Measurements from ENCODE around the gene HTR6. TPM values are rescaled to one million over a fixed set of nuclear protein-coding genes. Genes with fewer than 3 reads are reported as not detected.

The HTR6 gene
- polyA plus RNA-seq, 1 donor (not counting 4 experiments of a cell fraction or from before 2014, with no cell fraction given): not detected

DNA sequence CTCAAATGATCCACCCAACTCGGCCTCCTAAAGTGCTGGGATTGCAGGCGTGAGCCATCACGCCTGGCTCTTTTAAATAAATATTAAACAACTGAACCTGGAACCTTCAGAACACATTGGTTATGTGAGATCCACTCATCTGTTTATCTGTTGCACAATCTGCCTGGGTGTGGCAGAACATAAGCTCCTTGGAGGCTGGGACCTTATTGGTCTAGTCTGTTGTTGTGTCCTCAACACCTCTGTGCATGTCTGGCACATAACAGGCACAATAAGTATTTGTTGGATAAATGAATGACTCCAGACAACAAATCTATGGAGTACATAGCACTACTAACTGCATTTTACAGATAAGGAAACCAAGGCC is 24.7 kb upstream of the HTR6 start:
- no peak for FAIRE-seq
- H3K4me2 ChIP-seq (ENCODE audit: control insufficient read depth, extremely low read depth, insufficient read depth, low read depth, low read length): peak overlapping the region; percentile 24
- no peaks in the 10 kb centered on the region for H4K20me1 ChIP-seq (ENCODE audit: control insufficient read depth, extremely low read depth, insufficient read depth, low read length)
- H3K27ac ChIP-seq (ENCODE audit: control insufficient read depth, insufficient read depth, low read length): peak overlapping the region; percentile 4
- no peaks in the 10 kb centered on the region for H3K36me3 ChIP-seq (ENCODE audit: control insufficient read depth in 2 of 2, extremely low read depth in 1 of 2, insufficient read depth in 2 of 2, low read length in 2 of 2)
- TF ChIP-seq EZH2 (IDR thresholded peaks at IDR 0.05; ENCODE audit: low read length): no peak
- TF ChIP-seq, protein P1, sequence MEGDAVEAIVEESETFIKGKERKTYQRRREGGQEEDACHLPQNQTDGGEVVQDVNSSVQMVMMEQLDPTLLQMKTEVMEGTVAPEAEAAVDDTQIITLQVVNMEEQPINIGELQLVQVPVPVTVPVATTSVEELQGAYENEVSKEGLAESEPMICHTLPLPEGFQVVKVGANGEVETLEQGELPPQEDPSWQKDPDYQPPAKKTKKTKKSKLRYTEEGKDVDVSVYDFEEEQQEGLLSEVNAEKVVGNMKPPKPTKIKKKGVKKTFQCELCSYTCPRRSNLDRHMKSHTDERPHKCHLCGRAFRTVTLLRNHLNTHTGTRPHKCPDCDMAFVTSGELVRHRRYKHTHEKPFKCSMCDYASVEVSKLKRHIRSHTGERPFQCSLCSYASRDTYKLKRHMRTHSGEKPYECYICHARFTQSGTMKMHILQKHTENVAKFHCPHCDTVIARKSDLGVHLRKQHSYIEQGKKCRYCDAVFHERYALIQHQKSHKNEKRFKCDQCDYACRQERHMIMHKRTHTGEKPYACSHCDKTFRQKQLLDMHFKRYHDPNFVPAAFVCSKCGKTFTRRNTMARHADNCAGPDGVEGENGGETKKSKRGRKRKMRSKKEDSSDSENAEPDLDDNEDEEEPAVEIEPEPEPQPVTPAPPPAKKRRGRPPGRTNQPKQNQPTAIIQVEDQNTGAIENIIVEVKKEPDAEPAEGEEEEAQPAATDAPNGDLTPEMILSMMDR (optimal IDR thresholded peaks at IDR 0.05 in 1 of 3, IDR thresholded peaks at IDR 0.05 in 1 of 3, conservative IDR thresholded peaks at IDR 0.05 in 1 of 3; ENCODE audit: extremely low read depth in 1 of 3, insufficient read depth in 2 of 3, low read length in 3 of 3): no peak
- peaks cover 5% of the 10 kb centered on the region for H3K79me2 ChIP-seq (ENCODE audit: control insufficient read depth, insufficient read depth, low read length)
- H3K9ac ChIP-seq (ENCODE audit: control insufficient read depth, extremely low read depth, insufficient read depth, low read length): no peak overlapping the region
- no peaks in the 10 kb centered on the region for H3K9me3 ChIP-seq (ENCODE audit: control insufficient read depth, low read depth, low read length)
- H2AFZ ChIP-seq (ENCODE audit: control insufficient read depth, low read length): no peak overlapping the region
- DNase-seq (ENCODE audit: low read depth, low spot score): no peak
- no peaks in the 10 kb centered on the region for H3K27me3 ChIP-seq (ENCODE audit: control insufficient read depth, extremely low read depth, insufficient read depth, low read length)
- H3K4me3 ChIP-seq (ENCODE audit: control insufficient read depth in 2 of 3, extremely low read depth in 1 of 3, insufficient read depth in 2 of 3, low read depth in 1 of 3, low read length in 3 of 3): no peak overlapping the region
- H3K9me1 ChIP-seq (ENCODE audit: control insufficient read depth, extremely low read depth, insufficient read depth, low read length): no peaks in the 10 kb centered on the region
- H3K4me1 ChIP-seq (ENCODE audit: control insufficient read depth, extremely low read depth, insufficient read depth, low read length): peaks cover 30% of the 10 kb centered on the region
- dilution Hi-C loops (cut with MboI; ENCODE audit: extremely low pct_ligation_motif_present, low sequenced_read_pairs): loop anchor here (25.0 kb wide), 1 partner anchor 203 kb away; no protein-coding TSS in a partner anchor

DNA sequence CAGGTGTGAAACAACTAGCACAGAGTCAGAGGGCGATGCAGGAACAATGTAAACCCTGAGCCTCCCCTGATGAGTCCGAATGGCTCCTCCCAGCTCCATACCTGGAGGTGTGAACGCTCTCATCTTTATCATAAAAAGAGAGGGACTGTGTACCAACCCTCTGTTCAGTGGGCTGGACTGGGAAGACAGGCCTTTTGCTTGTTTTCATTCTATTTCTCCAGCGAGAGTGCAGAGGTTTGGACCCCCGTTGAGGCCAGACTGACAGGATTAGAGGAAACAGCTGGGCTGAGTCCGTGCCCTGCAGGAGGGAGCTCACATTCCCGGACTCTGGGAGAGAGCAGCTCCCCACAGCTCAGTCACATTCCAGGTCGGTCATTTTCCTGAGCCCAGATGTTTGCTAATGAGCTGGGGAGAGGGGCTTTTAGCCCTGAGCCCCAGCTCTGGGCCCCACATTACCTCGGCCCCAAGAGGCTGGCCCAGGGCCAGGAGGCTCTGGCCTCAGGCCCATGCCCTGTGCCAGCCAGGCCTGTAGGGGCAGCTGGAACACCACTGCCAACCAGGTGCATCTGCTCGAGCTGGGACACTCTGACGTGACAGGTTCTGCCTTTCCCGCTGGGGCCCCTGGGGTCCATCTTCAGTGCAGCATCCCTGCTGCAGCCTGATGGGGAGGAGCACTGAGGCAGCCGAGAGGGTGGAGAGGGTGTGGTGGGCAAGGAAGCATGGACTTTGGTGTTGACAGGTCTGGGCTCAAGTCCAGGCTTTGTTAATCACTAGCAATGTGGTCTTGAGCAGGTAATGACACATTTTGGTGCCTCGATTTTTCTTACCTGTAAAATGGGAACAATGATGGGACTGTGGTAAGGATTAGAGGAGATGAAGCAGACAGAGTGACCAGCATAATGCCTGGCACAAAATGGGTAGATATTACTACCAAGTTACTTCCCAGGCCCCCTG is 24.0 kb upstream of the HTR6 start:
- Histone ChIP-seq H4K20me1 (ENCODE audit: control insufficient read depth, extremely low read depth, insufficient read depth, low read length) (no peaks in the 10 kb centered on the region), H3K27ac (ENCODE audit: control insufficient read depth, insufficient read depth, low read length) (peak overlapping the region; percentile 33), H3K36me3 (ENCODE audit: control insufficient read depth in 2 of 2, extremely low read depth in 1 of 2, insufficient read depth in 2 of 2, low read length in 2 of 2) (no peaks in the 10 kb centered on the region), H3K27me3 (ENCODE audit: control insufficient read depth, extremely low read depth, insufficient read depth, low read length) (no peaks in the 10 kb centered on the region), H3K9me1 (ENCODE audit: control insufficient read depth, extremely low read depth, insufficient read depth, low read length) (no peaks in the 10 kb centered on the region), H3K79me2 (ENCODE audit: control insufficient read depth, insufficient read depth, low read length) (peaks cover 12% of the 10 kb centered on the region), H3K9ac (ENCODE audit: control insufficient read depth, extremely low read depth, insufficient read depth, low read length) (peak overlapping the region; percentile 10), H2AFZ (ENCODE audit: control insufficient read depth, low read length) (no peak overlapping the region), H3K4me2 (ENCODE audit: control insufficient read depth, extremely low read depth, insufficient read depth, low read depth, low read length) (peak overlapping the region; percentile 24), H3K4me3 (ENCODE audit: control insufficient read depth in 2 of 3, extremely low read depth in 1 of 3, insufficient read depth in 2 of 3, low read depth in 1 of 3, low read length in 3 of 3) (no peak overlapping the region), H3K9me3 (ENCODE audit: control insufficient read depth, low read depth, low read length) (no peaks in the 10 kb centered on the region), H3K4me1 (ENCODE audit: control insufficient read depth, extremely low read depth, insufficient read depth, low read length) (peaks cover 32% of the 10 kb centered on the region)
- DNase-seq (ENCODE audit: low read depth, low spot score) (peak; percentile 63), FAIRE-seq (peak; percentile 65)
- TF ChIP-seq, protein P1 (optimal IDR thresholded peaks at IDR 0.05 in 1 of 3, IDR thresholded peaks at IDR 0.05 in 1 of 3, conservative IDR thresholded peaks at IDR 0.05 in 1 of 3; ENCODE audit: extremely low read depth in 1 of 3, insufficient read depth in 2 of 3, low read length in 3 of 3): peak in 2 of 3 experiments; percentile 21 to 23
- TF ChIP-seq EZH2 (IDR thresholded peaks at IDR 0.05; ENCODE audit: low read length): no peak
- dilution Hi-C loops (cut with MboI; ENCODE audit: extremely low pct_ligation_motif_present, low sequenced_read_pairs): loop anchor here (25.0 kb wide), 1 partner anchor 203 kb away; no protein-coding TSS in a partner anchor

All from keratinocyte (primary cell).